HepG2 (cell line): Measurements from ENCODE around the gene SLC9A9. TPM values are rescaled to one million over a fixed set of nuclear protein-coding genes. Genes with fewer than 3 reads are reported as not detected.

Experiments
- ATAC-seq: fragments of 200-7000 bp; cut with Tn5 transposase; 3 replicates; pipeline ENCODE4 v1.9.1; 2020; ENCODE audit warnings: mild to moderate bottlenecking, moderate library complexity
- BruUV-seq: library from RNA; stranded (reverse); fragments of 400-500 nt; replicated peaks from 2 replicates; lab custom pipeline; 2021; lab: Mats Ljungman, UMichigan
- CTCF ChIA-PET: fragments of 300-600 bp; formaldehyde crosslinking; extraction: SDS; loops from one replicate; lab custom pipeline; 2021; ENCODE audit warnings: low total read pairs, inconsistent platforms, low intra/inter-chr PET ratio; lab: Yijun Ruan, JAX
- POLR2A ChIA-PET: fragments of 350-600 bp; sonication (Branson Sonifier 250); formaldehyde crosslinking; loops from one replicate; lab custom pipeline; 2020; ENCODE audit warnings: antibody characterized with exemption, inconsistent platforms; lab: Yijun Ruan, JAX
- DNase-seq: peaks from one replicate; pipeline ENCODE4 v3.0.0-alpha.2; 2015; ENCODE audit warnings: low spot score
- FAIRE-seq: peaks from 3 replicates; lab custom pipeline; 2011; peaks lifted over from hg19 to GRCh38; lab: Jason Lieb, UNC
- H2AFZ ChIP-seq: one replicate; pipeline ENCODE4 v1.6.1; 2011; ENCODE audit warnings: low read length, inconsistent platforms
- H3K27ac ChIP-seq: fragments of 300-600 bp; 3 replicates; pipeline ENCODE4 v1.8.0; 2011; ENCODE audit warnings: mixed run types, mild to moderate bottlenecking, mixed read lengths, low read length, inconsistent platforms; ENCODE audit not compliant: insufficient read depth; ENCODE audit errors: extremely low read length
- H3K27me3 ChIP-seq, 2 experiments: fragments of 200-600 bp in 1 of 2; 2 replicates in 1 of 2; 3 replicates in 1 of 2; pipeline versions ENCODE4 v1.6.0 to v1.8.0; 2011; ENCODE audit warnings: low read length in 2 of 2, mild to moderate bottlenecking in 2 of 2, moderate library complexity in 2 of 2, inconsistent platforms in 1 of 2; ENCODE audit not compliant: insufficient read depth in 2 of 2, control insufficient read depth in 1 of 2
- H3K36me3 ChIP-seq, 2 experiments: fragments of 200-600 bp in 1 of 2; replicated peaks in 1 of 2; 2 replicates in 1 of 2; 3 replicates in 1 of 2; pipeline versions ENCODE4 v1.5.1 to v1.8.0; 2011; ENCODE audit warnings: low read length in 2 of 2, inconsistent platforms in 1 of 2; ENCODE audit not compliant: insufficient read depth in 2 of 2, control insufficient read depth in 1 of 2
- H3K4me1 ChIP-seq: 2 replicates; pipeline ENCODE4 v1.5.1; 2012; ENCODE audit warnings: low read length, inconsistent platforms; ENCODE audit not compliant: insufficient read depth
- H3K4me2 ChIP-seq: 2 replicates; pipeline ENCODE4 v1.6.0; 2011; ENCODE audit warnings: low read depth, low read length, inconsistent platforms
- H3K4me3 ChIP-seq, 3 experiments: fragments of 200-600 bp in 1 of 3; sonication (generic), shearing (Covaris generic) in 1 of 3; replicated peaks in 1 of 3; 2 replicates each; pipeline ENCODE4 v1.5.1; 2011 to 2016; ENCODE audit warnings: low read length in 3 of 3, inconsistent platforms in 2 of 3, low read depth in 2 of 3, mild to moderate bottlenecking in 2 of 3, control low read depth in 1 of 3, mixed read lengths in 1 of 3; ENCODE audit not compliant: insufficient read depth in 1 of 3
- H3K79me2 ChIP-seq: one replicate; pipeline ENCODE4 v1.6.1; 2011; ENCODE audit warnings: low read length, inconsistent platforms; ENCODE audit not compliant: insufficient read depth
- H3K9ac ChIP-seq: 2 replicates; pipeline ENCODE4 v1.6.0; 2011; ENCODE audit warnings: mild to moderate bottlenecking, low read depth, low read length, inconsistent platforms; ENCODE audit not compliant: insufficient read depth
- H3K9me3 ChIP-seq: 2 replicates; pipeline ENCODE4 v1.5.1; 2012; ENCODE audit warnings: mild to moderate bottlenecking, low read length
- H4K20me1 ChIP-seq: 2 replicates; pipeline ENCODE4 v1.6.0; 2011; ENCODE audit warnings: inconsistent platforms, mild to moderate bottlenecking, low read length, moderate library complexity; ENCODE audit not compliant: insufficient read depth
- AHR ChIP-seq: IDR thresholded peaks from 2 replicates; pipeline ENCODE4 v1.6.1; 2018; ENCODE audit warnings: missing genetic modification reagents, missing compliant biosample characterization
- ELF1 ChIP-seq: sonication (generic); formaldehyde crosslinking; IDR thresholded peaks from 2 replicates; pipeline ENCODE4 v1.4.0; 2020; ENCODE audit warnings: missing genetic modification reagents
- ERF ChIP-seq: IDR thresholded peaks from 2 replicates; pipeline ENCODE4 v1.6.1; 2018; ENCODE audit warnings: missing biosample characterization, missing genetic modification reagents
- FOXP1 ChIP-seq, 2 experiments: fragments of 450-650 bp in 1 of 2; IDR thresholded peaks; 2 replicates each; pipeline ENCODE4 v1.6.1; 2017 to 2018; ENCODE audit warnings: antibody characterized with exemption in 1 of 2
- GATA4 ChIP-seq: sonication (generic); IDR thresholded peaks from 2 replicates; pipeline ENCODE4 v1.6.1; 2016; ENCODE audit warnings: antibody characterized with exemption, low read depth, borderline replicate concordance
- NCOA2 ChIP-seq: sonication (generic); formaldehyde crosslinking; IDR thresholded peaks from 2 replicates; pipeline ENCODE4 v1.8.0; 2022; ENCODE audit warnings: inconsistent platforms
- STAG1 ChIP-seq: sonication (generic); formaldehyde crosslinking; IDR thresholded peaks from 2 replicates; pipeline ENCODE4 v1.4.0; 2020; ENCODE audit warnings: missing genetic modification reagents
- ZBTB10 ChIP-seq: sonication (generic); formaldehyde crosslinking; IDR thresholded peaks from 2 replicates; pipeline ENCODE4 v1.4.0; 2020; ENCODE audit warnings: missing genetic modification reagents, borderline replicate concordance
- ZNF207 ChIP-seq: fragments of 450-650 bp; IDR thresholded peaks from 2 replicates; pipeline ENCODE4 v1.6.1; 2016; ENCODE audit warnings: antibody characterized with exemption, borderline replicate concordance
- ZNF552 ChIP-seq: sonication (generic); formaldehyde crosslinking; IDR thresholded peaks from 2 replicates; pipeline ENCODE4 v1.9.0; 2022; ENCODE audit warnings: missing genetic modification reagents, mild to moderate bottlenecking, borderline replicate concordance
- ZNF704 ChIP-seq: sonication (generic); formaldehyde crosslinking; IDR thresholded peaks from 2 replicates; pipeline ENCODE4 v1.8.1; 2023; ENCODE audit warnings: mild to moderate bottlenecking, inconsistent platforms, moderate library complexity, missing genetic modification reagents, borderline replicate concordance
- ZNF780A ChIP-seq: sonication (generic); formaldehyde crosslinking; IDR thresholded peaks from 2 replicates; pipeline ENCODE4 v1.8.0; 2022; ENCODE audit warnings: mild to moderate bottlenecking, missing genetic modification reagents, moderate library complexity
- ZNF879 ChIP-seq: sonication (generic); formaldehyde crosslinking; IDR thresholded peaks from 2 replicates; pipeline ENCODE4 v1.8.1; 2023; ENCODE audit warnings: missing genetic modification reagents
- WGBS: methylation state at CpG from one replicate; pipeline ENCODE4 v1.1.6; 2017; ENCODE audit warnings: low lambda C conversion rate; 5-methylcytosine and 5-hydroxymethylcytosine counted together
- in situ Hi-C: cut with HindIII; loops from 2 replicates; pipeline ENCODE4 v1.10.0; 2017; ENCODE audit warnings: low pct_unique_long_range_greater_than_20kb; ENCODE audit not compliant: extremely low pct_ligation_motif_present
- intact Hi-C: fragments of 100-400 bp; cut with micrococcal nuclease; formaldehyde crosslinking; loops from one replicate; pipeline ENCODE4 v1.10.0; 2022; ENCODE audit not compliant: unreplicated experiment
- polyA plus RNA-seq, 8 experiments: library from polyadenylated mRNA; depleted of rRNA in 3 of 8; stranded (reverse) in 7 of 8; unstranded in 1 of 8; fragments of >200 nt; fragmentation: Illumina TruSeq in 4 of 8; extraction: Trizol in 4 of 8; gene quantifications; 2 replicates each; pipeline versions ENCODE4 v1.2.1 to v1.2.3, GENCODE V29; 2011 to 2016; ENCODE audit warnings: low read depth in 4 of 8, missing spikeins in 1 of 8, mixed read lengths in 1 of 8; ENCODE audit not compliant: insufficient read depth in 1 of 8
- total RNA-seq, 5 experiments: library from RNA; depleted of rRNA; stranded (reverse); fragments of >200 nt; fragmentation: Illumina TruSeq; extraction: Trizol; gene quantifications; 2 replicates each; pipeline ENCODE4 v1.2.3, GENCODE V29; 2016; ENCODE audit warnings: low read depth in 1 of 5

SLC9A9 gene
- total and polyA plus RNA-seq, 2 of the 13 experiments (the other 11 are each of a cell fraction or from before 2014, with no cell fraction given) = not detected

- TF ChIP-seq ZNF552 (CRISPR knock-in tag) = no peak
- TF ChIP-seq, all 625 proteins: peak for 0
Measured at GRCh38 chr3:143764840-143765239, 83.4 kb downstream of the SLC9A9 start (continued).

- FAIRE-seq (no peak), ATAC-seq (no peak), DNase-seq (no peak)
- Histone ChIP-seq H3K4me3 (no peak overlapping the region), H3K27ac (no peak overlapping the region), H4K20me1 (no peaks in the 10 kb centered on the region), H2AFZ (no peak overlapping the region), H3K4me2 (no peak overlapping the region), H3K27me3 (no peaks in the 10 kb centered on the region; a peak in 1 of 5 replicates), H3K9ac (no peak overlapping the region), H3K9me3 (no peaks in the 10 kb centered on the region), H3K79me2 (no peaks in the 10 kb centered on the region), H3K4me1 (no peaks in the 10 kb centered on the region), H3K36me3 (no peaks in the 10 kb centered on the region)
- TF ChIP-seq ZNF879 (CRISPR knock-in tag) = no peak
- no peak for TF ChIP-seq NCOA2 (CRISPR knock-in tag)
- no peak for TF ChIP-seq GATA4
- no peak for TF ChIP-seq ERF (CRISPR knock-in tag)
- no peak for TF ChIP-seq FOXP1 (IDR thresholded peaks at IDR 0.05)
- no peak for TF ChIP-seq FOXP1 (CRISPR knock-in tag; IDR thresholded peaks at IDR 0.05)
- peak; percentile 10; the same call in 1 of the 2 replicates for TF ChIP-seq STAG1 (CRISPR knock-in tag)
- ChIA-PET POLR2A (no interaction called here), CTCF (no interaction called here)
- in situ Hi-C loops (no loop called here), intact Hi-C loops (no loop called here)
- BruUV-seq = no TSS peak
Measured at GRCh38 chr3:143763564-143764162, 84.6 kb downstream of the SLC9A9 start.

- DNase-seq (no peak), FAIRE-seq (no peak), ATAC-seq (no peak)
- H3K9ac ChIP-seq = no peak overlapping the region
- ChIA-PET CTCF (no interaction called here), POLR2A (no interaction called here)
- H3K9me3 ChIP-seq = no peaks in the 10 kb centered on the region
- H3K27ac ChIP-seq = no peak overlapping the region
- no peaks in the 10 kb centered on the region for H3K79me2 ChIP-seq
- no peaks in the 10 kb centered on the region for H3K4me1 ChIP-seq
- no peak overlapping the region for H3K4me3 ChIP-seq
- no TSS peak for BruUV-seq
- in situ Hi-C loops (no loop called here), intact Hi-C loops (no loop called here)
- H2AFZ ChIP-seq = no peak overlapping the region
- H3K27me3 ChIP-seq = no peaks in the 10 kb centered on the region; a peak in 1 of 5 replicates
- no peaks in the 10 kb centered on the region for H3K36me3 ChIP-seq
- no peaks in the 10 kb centered on the region for H4K20me1 ChIP-seq
- WGBS = 2% methylated on average over 4 of the region's 4 CpGs
- H3K4me2 ChIP-seq = no peak overlapping the region
- TF ChIP-seq ELF1 (CRISPR knock-in tag) (no peak), ZNF704 (CRISPR knock-in tag) (no peak), ZNF207 (no peak), AHR (CRISPR knock-in tag) (no peak), ZBTB10 (CRISPR knock-in tag) (no peak), NCOA2 (CRISPR knock-in tag) (no peak), ZNF780A (CRISPR knock-in tag) (no peak)
Measured at GRCh38 chr3:143757691-143758090, 90.6 kb downstream of the SLC9A9 start.
